Neuron (in vitro differentiated cells): Measurements from ENCODE around the gene SERGEF.

Experiments
- H2AFZ ChIP-seq: one replicate; pipeline ENCODE4 v1.6.1; 2013; ENCODE audit warnings: low read depth, mild to moderate bottlenecking, inconsistent platforms, low read length, moderate library complexity
- H3K27me3 ChIP-seq: one replicate; pipeline ENCODE4 v1.6.1; 2013; ENCODE audit warnings: low read length; ENCODE audit not compliant: insufficient read depth
- H3K36me3 ChIP-seq: one replicate; pipeline ENCODE4 v1.6.1; 2013; ENCODE audit warnings: low read length; ENCODE audit not compliant: insufficient read depth
- H3K4me1 ChIP-seq: one replicate; pipeline ENCODE4 v1.6.1; 2013; ENCODE audit warnings: low read length; ENCODE audit not compliant: insufficient read depth
- H3K4me3 ChIP-seq: 2 replicates; pipeline ENCODE4 v1.5.1; 2013; ENCODE audit warnings: mild to moderate bottlenecking, low read length, moderate library complexity
- H3K9me3 ChIP-seq: one replicate; pipeline ENCODE4 v1.6.1; 2013; ENCODE audit warnings: low read length

Gene SERGEF

GRCh38 chr11:17930544-17931125 is 82.2 kb downstream of the SERGEF start:
- no peaks in the 10 kb centered on the region for H3K9me3 ChIP-seq
- no peaks in the 10 kb centered on the region for H3K27me3 ChIP-seq
- H3K4me3 ChIP-seq: no peak overlapping the region
- H3K36me3 ChIP-seq: no peaks in the 10 kb centered on the region
- peaks cover 12% of the 10 kb centered on the region for H3K4me1 ChIP-seq
- H2AFZ ChIP-seq: no peak overlapping the region

- Histone ChIP-seq H3K27me3 (no peaks in the 10 kb centered on the region), H3K9me3 (no peaks in the 10 kb centered on the region), H3K36me3 (no peaks in the 10 kb centered on the region)
These were observed 83.7 kb downstream of the SERGEF start for GRCh38 chr11:17929171-17929570.

GRCh38 chr11:17927681-17928343 is 85.0 kb downstream of the SERGEF start:
- no peaks in the 10 kb centered on the region for H3K9me3 ChIP-seq
- H3K36me3 ChIP-seq: no peaks in the 10 kb centered on the region
- no peak overlapping the region for H3K4me3 ChIP-seq
- no peak overlapping the region for H2AFZ ChIP-seq
- H3K27me3 ChIP-seq: no peaks in the 10 kb centered on the region
- peaks cover 5% of the 10 kb centered on the region for H3K4me1 ChIP-seq

More at GRCh38 chr11:17929171-17929570, 83.7 kb downstream of the SERGEF start:
- H2AFZ ChIP-seq: no peak overlapping the region
- H3K4me3 ChIP-seq: no peak overlapping the region
- peaks cover 12% of the 10 kb centered on the region for H3K4me1 ChIP-seq

GRCh38 chr11:17927041-17927440 is 85.8 kb downstream of the SERGEF start:
- no peaks in the 10 kb centered on the region for H3K27me3 ChIP-seq
- no peak overlapping the region for H3K4me3 ChIP-seq
- peaks cover 5% of the 10 kb centered on the region for H3K4me1 ChIP-seq
- no peaks in the 10 kb centered on the region for H3K36me3 ChIP-seq
- no peaks in the 10 kb centered on the region for H3K9me3 ChIP-seq
- H2AFZ ChIP-seq: no peak overlapping the region

GRCh38 chr11:17924713-17925112 is 88.1 kb downstream of the SERGEF start:
- no peaks in the 10 kb centered on the region for H3K9me3 ChIP-seq
- no peaks in the 10 kb centered on the region for H3K36me3 ChIP-seq
- no peak overlapping the region for H3K4me3 ChIP-seq
- H3K27me3 ChIP-seq: no peaks in the 10 kb centered on the region
- H2AFZ ChIP-seq: no peak overlapping the region
- H3K4me1 ChIP-seq: peaks cover 5% of the 10 kb centered on the region

- Histone ChIP-seq H3K4me3 (no peak overlapping the region), H3K36me3 (no peaks in the 10 kb centered on the region), H3K9me3 (no peaks in the 10 kb centered on the region), H3K27me3 (no peaks in the 10 kb centered on the region), H2AFZ (no peak overlapping the region), H3K4me1 (peaks cover 5% of the 10 kb centered on the region)
These were observed 89.6 kb downstream of the SERGEF start for GRCh38 chr11:17923217-17923616.

GRCh38 chr11:17922416-17922788 is 90.4 kb downstream of the SERGEF start:
- Histone ChIP-seq H3K4me3 (no peak overlapping the region), H3K4me1 (peaks cover 5% of the 10 kb centered on the region), H2AFZ (no peak overlapping the region), H3K9me3 (no peaks in the 10 kb centered on the region), H3K27me3 (no peaks in the 10 kb centered on the region), H3K36me3 (peaks cover 5% of the 10 kb centered on the region)

GRCh38 chr11:17921659-17922415 is 91.0 kb downstream of the SERGEF start:
- Histone ChIP-seq H3K4me3 (no peak overlapping the region), H3K4me1 (peaks cover 5% of the 10 kb centered on the region), H3K27me3 (no peaks in the 10 kb centered on the region), H3K36me3 (peaks cover 5% of the 10 kb centered on the region), H3K9me3 (no peaks in the 10 kb centered on the region), H2AFZ (no peak overlapping the region)

- Histone ChIP-seq H3K36me3 (peaks cover 5% of the 10 kb centered on the region), H3K27me3 (no peaks in the 10 kb centered on the region), H3K9me3 (no peaks in the 10 kb centered on the region), H3K4me3 (no peak overlapping the region), H3K4me1 (peaks cover 7% of the 10 kb centered on the region), H2AFZ (no peak overlapping the region)
These were observed 94.7 kb downstream of the SERGEF start for GRCh38 chr11:17918049-17918605.

- Histone ChIP-seq H3K4me1 (peaks cover 7% of the 10 kb centered on the region), H3K4me3 (no peak overlapping the region), H2AFZ (no peak overlapping the region), H3K9me3 (no peaks in the 10 kb centered on the region), H3K27me3 (no peaks in the 10 kb centered on the region), H3K36me3 (peaks cover 5% of the 10 kb centered on the region)
These were observed 95.3 kb downstream of the SERGEF start for GRCh38 chr11:17917556-17917955.

- no peak overlapping the region for H3K4me3 ChIP-seq
- H3K9me3 ChIP-seq: no peaks in the 10 kb centered on the region
- H3K27me3 ChIP-seq: no peaks in the 10 kb centered on the region
- peaks cover 5% of the 10 kb centered on the region for H3K36me3 ChIP-seq
- peaks cover 2% of the 10 kb centered on the region for H3K4me1 ChIP-seq
- H2AFZ ChIP-seq: no peak overlapping the region
These were observed 97.2 kb downstream of the SERGEF start for GRCh38 chr11:17915500-17916143.

- H2AFZ ChIP-seq: no peak overlapping the region
- H3K4me3 ChIP-seq: no peak overlapping the region
- H3K9me3 ChIP-seq: no peaks in the 10 kb centered on the region
- H3K27me3 ChIP-seq: no peaks in the 10 kb centered on the region
- H3K36me3 ChIP-seq: peaks cover 5% of the 10 kb centered on the region
- H3K4me1 ChIP-seq: peaks cover 2% of the 10 kb centered on the region
These were observed 97.9 kb downstream of the SERGEF start for GRCh38 chr11:17914957-17915356.

- Histone ChIP-seq H2AFZ (no peak overlapping the region), H3K4me1 (no peaks in the 10 kb centered on the region), H3K36me3 (no peaks in the 10 kb centered on the region), H3K4me3 (no peak overlapping the region), H3K9me3 (no peaks in the 10 kb centered on the region), H3K27me3 (no peaks in the 10 kb centered on the region)
These were observed 105.8 kb downstream of the SERGEF start for GRCh38 chr11:17907046-17907445.
